SK-N-SH (cell line): ENCODE data around the gene EFNB1. TPM values are rescaled to one million over a fixed set of nuclear protein-coding genes. Genes with fewer than 3 reads are reported as not detected.
"Not testable (repeated sequence)": the region's sequence is repeated elsewhere in the genome, so short reads cannot be mapped to it uniquely, and the experiment has no call there.

Experiments
- CTCF ChIA-PET: fragments of 300-600, 350-600 bp; formaldehyde crosslinking; extraction: SDS; loops from one replicate; lab custom pipeline; 2021; lab: Yijun Ruan, JAX
- POLR2A ChIA-PET: fragments of 350-600 bp; sonication (Branson Sonifier 250); formaldehyde crosslinking; extraction: SDS; loops from one replicate; lab custom pipeline; 2020; ENCODE audit warnings: antibody characterized with exemption, inconsistent platforms; lab: Yijun Ruan, JAX
- DNase-seq: peaks from one replicate; pipeline ENCODE4 v3.0.0; 2012
- H2AFZ ChIP-seq: fragments of 200-600 bp; sonication (generic); 2 replicates; pipeline ENCODE4 v1.8.1; 2016; ENCODE audit warnings: antibody characterized with exemption, mild to moderate bottlenecking, low read depth
- H3F3A ChIP-seq: fragments of 200-600 bp; sonication (generic); replicated peaks from 2 replicates; pipeline ENCODE3; 2016; ENCODE audit warnings: antibody characterized with exemption, mild to moderate bottlenecking; ENCODE audit not compliant: insufficient read depth
- H3K27ac ChIP-seq, 2 experiments: fragments of 200-500 bp in 1 of 2; fragments of 200-600 bp in 1 of 2; sonication (Bioruptor generic) in 1 of 2; sonication (generic), shearing (Covaris generic) in 1 of 2; 2 replicates each; pipeline versions ENCODE4 v1.5.1 to v1.6.1; 2014 to 2016; ENCODE audit warnings: low read depth in 2 of 2, inconsistent platforms in 1 of 2, low read length in 1 of 2, mild to moderate bottlenecking in 1 of 2, mixed read lengths in 1 of 2
- H3K27me3 ChIP-seq: fragments of 200-600 bp; sonication (generic), shearing (Covaris generic); 2 replicates; pipeline ENCODE4 v1.6.1; 2016; ENCODE audit warnings: mixed run types; ENCODE audit not compliant: insufficient read depth
- H3K36me3 ChIP-seq, 2 experiments: fragments of 200-500 bp in 1 of 2; fragments of 200-600 bp in 1 of 2; sonication (Bioruptor generic) in 1 of 2; sonication (generic) in 1 of 2; replicated peaks in 1 of 2; 2 replicates each; pipeline versions ENCODE3 to v1.5.1; 2014 to 2016; ENCODE audit warnings: low read length in 1 of 2, mild to moderate bottlenecking in 1 of 2; ENCODE audit not compliant: insufficient read depth in 2 of 2, control insufficient read depth in 1 of 2
- H3K4me1 ChIP-seq, 2 experiments: fragments of 200-500 bp in 1 of 2; fragments of 200-600 bp in 1 of 2; sonication (Bioruptor generic) in 1 of 2; sonication (generic), shearing (Covaris generic) in 1 of 2; 2 replicates each; pipeline versions ENCODE4 v1.5.1 to v1.6.1; 2014 to 2016; ENCODE audit warnings: low read depth in 1 of 2, low read length in 1 of 2, mixed run types in 1 of 2; ENCODE audit not compliant: insufficient read depth in 2 of 2, control insufficient read depth in 1 of 2
- H3K4me2 ChIP-seq: fragments of 200-600 bp; sonication (generic), shearing (Covaris generic); 2 replicates; pipeline ENCODE4 v1.6.1; 2017; ENCODE audit warnings: mixed run types
- H3K4me3 ChIP-seq, 2 experiments: fragments of 200-500 bp in 1 of 2; fragments of 200-600 bp in 1 of 2; sonication (Bioruptor generic) in 1 of 2; sonication (generic), shearing (Covaris generic) in 1 of 2; 2 replicates each; pipeline versions ENCODE4 v1.5.1 to v1.8.1; 2014 to 2016; ENCODE audit warnings: low read depth in 2 of 2, inconsistent platforms in 1 of 2, low read length in 1 of 2, mild to moderate bottlenecking in 1 of 2, mixed read lengths in 1 of 2, moderate library complexity in 1 of 2
- H3K79me2 ChIP-seq: fragments of 200-600 bp; sonication (generic); 2 replicates; pipeline ENCODE4 v1.8.1; 2017; ENCODE audit warnings: mild to moderate bottlenecking; ENCODE audit not compliant: insufficient read depth
- H3K9ac ChIP-seq: fragments of 200-600 bp; sonication (generic); 2 replicates; pipeline ENCODE4 v1.6.1; 2017; ENCODE audit warnings: mixed run types
- H3K9me2 ChIP-seq: fragments of 200-600 bp; sonication (generic); 2 replicates; pipeline ENCODE4 v1.6.1; 2017; ENCODE audit warnings: mixed run types
- H3K9me3 ChIP-seq: fragments of 200-600 bp; sonication (generic); 2 replicates; pipeline ENCODE4 v1.6.1; 2017; ENCODE audit warnings: mixed run types, mild to moderate bottlenecking, moderate library complexity
- H4K20me1 ChIP-seq: fragments of 200-600 bp; sonication (generic); 2 replicates; pipeline ENCODE4 v1.6.1; 2017; ENCODE audit warnings: mild to moderate bottlenecking, mixed run types; ENCODE audit not compliant: insufficient read depth
- CHD2 ChIP-seq: fragments of 150-350 bp; IDR thresholded peaks from 2 replicates; pipeline ENCODE4 v1.6.1; 2018; ENCODE audit warnings: low read length; ENCODE audit not compliant: partially characterized antibody
- ELF1 ChIP-seq: IDR thresholded peaks from 2 replicates; pipeline ENCODE4 v1.4.0; 2012
- EZH2phosphoT487 ChIP-seq: fragments of 200-600 bp; sonication (generic); IDR thresholded peaks from 2 replicates; pipeline ENCODE4 v1.6.1; 2017; ENCODE audit warnings: low read depth, mixed run types, mild to moderate bottlenecking, antibody characterized with exemption, moderate library complexity, borderline replicate concordance
- FOSL2 ChIP-seq: IDR thresholded peaks from 2 replicates; pipeline ENCODE4 v1.4.0; 2012; ENCODE audit warnings: low read depth, mild to moderate bottlenecking, moderate library complexity, borderline replicate concordance
- FOXM1 ChIP-seq: IDR thresholded peaks from 2 replicates; pipeline ENCODE4 v1.4.0; 2012; ENCODE audit warnings: low read depth, mild to moderate bottlenecking
- GATA2 ChIP-seq: sonication (generic); formaldehyde crosslinking; IDR thresholded peaks from 2 replicates; pipeline ENCODE4 v1.5.0; 2020; ENCODE audit warnings: mild to moderate bottlenecking, missing genetic modification reagents
- RXRA ChIP-seq: IDR thresholded peaks from 2 replicates; pipeline ENCODE4 v1.4.0; 2012; ENCODE audit warnings: low read depth, mild to moderate bottlenecking, borderline replicate concordance
- TCF12 ChIP-seq: IDR thresholded peaks from 2 replicates; pipeline ENCODE4 v1.4.0; 2012
- WGBS: methylation state at CpG from one replicate; pipeline ENCODE4 v1.1.6; 2017; ENCODE audit warnings: low lambda C conversion rate; 5-methylcytosine and 5-hydroxymethylcytosine counted together
- polyA plus RNA-seq, 3 experiments: library from polyadenylated mRNA; depleted of rRNA; stranded (reverse); fragments of >200 nt; gene quantifications; 2 replicates each; pipeline ENCODE4 v1.2.3, GENCODE V29; 2012
- TF ChIP-seq, protein P1 (sequence below): fragments of 150-350 bp; IDR thresholded peaks from 2 replicates; pipeline ENCODE4 v1.6.1; 2016; ENCODE audit warnings: mild to moderate bottlenecking, low read depth, low read length
- TF ChIP-seq, protein P2 (sequence below): IDR thresholded peaks from 2 replicates; pipeline ENCODE4 v1.4.0; 2012; ENCODE audit warnings: low read depth, borderline replicate concordance
- TF ChIP-seq, protein P3 (sequence below): IDR thresholded peaks from 2 replicates; pipeline ENCODE4 v1.4.0; 2012; ENCODE audit warnings: low read depth, borderline replicate concordance

EFNB1 gene
- polyA plus RNA-seq, 1 of the 3 experiments (the other 2 are of a cell fraction): 8.4 TPM

DNA sequence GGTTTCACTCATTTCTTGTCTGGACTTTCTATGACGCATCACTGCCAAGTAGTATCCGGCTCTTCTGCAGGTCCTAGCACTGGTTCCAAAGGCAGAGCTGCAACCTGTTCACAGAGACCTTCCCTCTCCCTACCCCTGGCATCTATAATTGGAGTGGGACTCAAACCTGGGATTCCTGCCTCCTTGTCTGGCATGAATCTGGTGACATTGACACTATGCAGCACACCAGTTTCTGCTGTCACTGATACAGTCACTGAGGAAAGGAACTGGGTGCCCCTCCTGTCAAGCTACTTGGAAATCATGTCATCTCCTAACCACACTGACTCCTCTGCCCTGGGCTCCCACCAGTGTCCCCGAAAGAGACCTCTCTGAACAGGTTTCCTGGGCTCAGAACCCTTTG lies 33.1 kb upstream of the EFNB1 start:
- Histone ChIP-seq H3K9me2 (no peaks in the 10 kb centered on the region), H3K9ac (no peak overlapping the region), H2AFZ (no peak overlapping the region), H3F3A (no peaks in the 10 kb centered on the region), H3K79me2 (no peaks in the 10 kb centered on the region), H3K27ac (no peak overlapping the region), H3K9me3 (no peaks in the 10 kb centered on the region), H3K36me3 (no peaks in the 10 kb centered on the region), H4K20me1 (no peaks in the 10 kb centered on the region), H3K4me3 (no peak overlapping the region), H3K27me3 (no peaks in the 10 kb centered on the region; the same call in none of the 2 replicates), H3K4me1 (no peaks in the 10 kb centered on the region), H3K4me2 (no peak overlapping the region)
- POLR2A ChIA-PET: no interaction called here
- TF ChIP-seq ELF1 (no peak), FOSL2 (no peak), RXRA (no peak), FOXM1 (no peak), TCF12 (no peak), EZH2phosphoT487 (no peak), GATA2 (CRISPR knock-in tag) (no peak), CHD2 (no peak)
- TF ChIP-seq, protein P1, sequence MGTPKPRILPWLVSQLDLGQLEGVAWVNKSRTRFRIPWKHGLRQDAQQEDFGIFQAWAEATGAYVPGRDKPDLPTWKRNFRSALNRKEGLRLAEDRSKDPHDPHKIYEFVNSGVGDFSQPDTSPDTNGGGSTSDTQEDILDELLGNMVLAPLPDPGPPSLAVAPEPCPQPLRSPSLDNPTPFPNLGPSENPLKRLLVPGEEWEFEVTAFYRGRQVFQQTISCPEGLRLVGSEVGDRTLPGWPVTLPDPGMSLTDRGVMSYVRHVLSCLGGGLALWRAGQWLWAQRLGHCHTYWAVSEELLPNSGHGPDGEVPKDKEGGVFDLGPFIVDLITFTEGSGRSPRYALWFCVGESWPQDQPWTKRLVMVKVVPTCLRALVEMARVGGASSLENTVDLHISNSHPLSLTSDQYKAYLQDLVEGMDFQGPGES: no peak
- TF ChIP-seq, protein P2, sequence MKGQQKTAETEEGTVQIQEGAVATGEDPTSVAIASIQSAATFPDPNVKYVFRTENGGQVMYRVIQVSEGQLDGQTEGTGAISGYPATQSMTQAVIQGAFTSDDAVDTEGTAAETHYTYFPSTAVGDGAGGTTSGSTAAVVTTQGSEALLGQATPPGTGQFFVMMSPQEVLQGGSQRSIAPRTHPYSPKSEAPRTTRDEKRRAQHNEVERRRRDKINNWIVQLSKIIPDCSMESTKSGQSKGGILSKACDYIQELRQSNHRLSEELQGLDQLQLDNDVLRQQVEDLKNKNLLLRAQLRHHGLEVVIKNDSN: no peak
- TF ChIP-seq, protein P3, sequence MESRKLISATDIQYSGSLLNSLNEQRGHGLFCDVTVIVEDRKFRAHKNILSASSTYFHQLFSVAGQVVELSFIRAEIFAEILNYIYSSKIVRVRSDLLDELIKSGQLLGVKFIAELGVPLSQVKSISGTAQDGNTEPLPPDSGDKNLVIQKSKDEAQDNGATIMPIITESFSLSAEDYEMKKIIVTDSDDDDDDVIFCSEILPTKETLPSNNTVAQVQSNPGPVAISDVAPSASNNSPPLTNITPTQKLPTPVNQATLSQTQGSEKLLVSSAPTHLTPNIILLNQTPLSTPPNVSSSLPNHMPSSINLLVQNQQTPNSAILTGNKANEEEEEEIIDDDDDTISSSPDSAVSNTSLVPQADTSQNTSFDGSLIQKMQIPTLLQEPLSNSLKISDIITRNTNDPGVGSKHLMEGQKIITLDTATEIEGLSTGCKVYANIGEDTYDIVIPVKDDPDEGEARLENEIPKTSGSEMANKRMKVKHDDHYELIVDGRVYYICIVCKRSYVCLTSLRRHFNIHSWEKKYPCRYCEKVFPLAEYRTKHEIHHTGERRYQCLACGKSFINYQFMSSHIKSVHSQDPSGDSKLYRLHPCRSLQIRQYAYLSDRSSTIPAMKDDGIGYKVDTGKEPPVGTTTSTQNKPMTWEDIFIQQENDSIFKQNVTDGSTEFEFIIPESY: no peak
- 13% methylated on average over 3 of the region's 3 CpGs for WGBS
- DNase-seq: no peak
- CTCF ChIA-PET: interaction anchor here (1.2 kb wide), 1 partner anchor 46 kb away, joined by 3 read pairs; no protein-coding TSS in a partner anchor

DNA sequence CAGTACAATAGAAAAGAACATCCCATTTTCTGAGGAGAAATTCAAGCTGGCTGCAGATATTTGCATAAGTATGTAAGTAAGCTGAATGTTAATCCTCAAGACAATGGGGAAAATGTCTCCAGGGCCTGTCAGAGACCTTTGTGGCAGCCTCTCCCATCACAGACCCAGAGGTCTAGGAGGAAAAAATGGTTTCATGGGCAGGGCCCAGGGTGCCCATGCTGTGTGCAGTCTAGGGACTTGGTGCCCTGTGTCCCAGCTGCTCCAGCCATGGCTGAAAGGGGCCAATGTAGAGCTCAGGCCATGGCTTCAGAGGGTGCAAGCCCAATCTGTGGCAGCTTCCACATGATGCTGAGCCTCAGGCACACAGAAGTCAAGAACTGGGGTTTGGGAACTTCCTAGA lies 30.4 kb upstream of the EFNB1 start:
- H3K4me3 ChIP-seq, H3K9ac ChIP-seq, H3K9me3 ChIP-seq, H3K27me3 ChIP-seq, DNase-seq, H3K79me2 ChIP-seq, CTCF ChIA-PET, H3K27ac ChIP-seq, H3F3A ChIP-seq, H2AFZ ChIP-seq, H3K9me2 ChIP-seq, H3K4me2 ChIP-seq, H4K20me1 ChIP-seq, POLR2A ChIA-PET, H3K4me1 ChIP-seq, H3K36me3 ChIP-seq: not testable (repeated sequence)
